K562 (cell line): Measurements from ENCODE around the gene TEX264. TPM values are rescaled to one million over a fixed set of nuclear protein-coding genes. Genes with fewer than 3 reads are reported as not detected.

Experiments used
- ATAC-seq: fragments of 200-7000 bp; cut with Tn5 transposase; 3 replicates; pipeline ENCODE4 v1.9.1; 2020; ENCODE audit warnings: moderate library complexity
- BruUV-seq: library from RNA; stranded (reverse); fragments of 400-500 nt; replicated peaks from 2 replicates; lab custom pipeline; 2021; lab: Mats Ljungman, UMichigan
- CTCF ChIA-PET: fragments of 300-600 bp; formaldehyde crosslinking; extraction: SDS; loops from one replicate; lab custom pipeline; 2021; ENCODE audit warnings: low intra/inter-chr PET ratio; lab: Yijun Ruan, JAX
- POLR2A ChIA-PET: fragments of 300-600, 350-650 bp; sonication (Branson Sonifier 250); formaldehyde crosslinking; extraction: SDS; loops from one replicate; lab custom pipeline; 2021; ENCODE audit warnings: antibody characterized with exemption, inconsistent platforms; lab: Yijun Ruan, JAX
- DNase-seq, 4 experiments: peaks; one replicate each; pipeline versions ENCODE4 v3.0.0 to v3.0.0-alpha.2; 2011 to 2018; ENCODE audit warnings: low spot score in 3 of 4, mixed read lengths in 3 of 4; ENCODE audit errors: extremely low read depth in 1 of 4
- FAIRE-seq: peaks from 2 replicates; lab custom pipeline; 2011; peaks lifted over from hg19 to GRCh38; lab: Jason Lieb, UNC
- H2AFZ ChIP-seq: 2 replicates; pipeline ENCODE4 v1.6.0; 2011; ENCODE audit warnings: low read depth, low read length, control low read depth, inconsistent platforms
- H3K27ac ChIP-seq: fragments of 200-600 bp; 3 replicates; pipeline ENCODE4 v1.8.0; 2011; ENCODE audit warnings: low read depth, mild to moderate bottlenecking, control low read depth, inconsistent platforms, low read length, moderate library complexity, mixed read lengths; ENCODE audit errors: extremely low read depth
- H3K27me3 ChIP-seq, 2 experiments: fragments of 300-600 bp in 1 of 2; 2 replicates in 1 of 2; 3 replicates in 1 of 2; pipeline versions ENCODE4 v1.6.0 to v1.8.0; 2011; ENCODE audit warnings: inconsistent platforms in 2 of 2, low read length in 2 of 2, mild to moderate bottlenecking in 1 of 2, mixed read lengths in 1 of 2, moderate library complexity in 1 of 2; ENCODE audit not compliant: control insufficient read depth in 2 of 2, insufficient read depth in 2 of 2
- H3K36me3 ChIP-seq: fragments of 300-600 bp; 3 replicates; pipeline ENCODE4 v1.8.0; 2011; ENCODE audit warnings: mild to moderate bottlenecking, low read length, inconsistent platforms; ENCODE audit not compliant: control insufficient read depth, insufficient read depth
- H3K4me1 ChIP-seq, 2 experiments: fragments of 200-600 bp in 1 of 2; replicated peaks in 1 of 2; 2 replicates in 1 of 2; 3 replicates in 1 of 2; pipeline versions ENCODE4 v1.5.1 to v1.8.0; 2011; ENCODE audit warnings: inconsistent platforms in 2 of 2, low read length in 2 of 2, mild to moderate bottlenecking in 1 of 2, mixed read lengths in 1 of 2, moderate library complexity in 1 of 2; ENCODE audit not compliant: control insufficient read depth in 2 of 2, insufficient read depth in 2 of 2
- H3K4me2 ChIP-seq: 2 replicates; pipeline ENCODE4 v1.6.1; 2011; ENCODE audit warnings: low read length, control low read depth, inconsistent platforms, mixed read lengths; ENCODE audit not compliant: insufficient read depth
- H3K4me3 ChIP-seq: fragments of 200-600 bp; sonication (generic), shearing (Covaris generic); 2 replicates; pipeline ENCODE4 v1.5.1; 2016; ENCODE audit warnings: control low read depth, inconsistent platforms
- H3K79me2 ChIP-seq: fragments of 200-600 bp; 3 replicates; pipeline ENCODE4 v1.8.0; 2011; ENCODE audit warnings: low read length, inconsistent platforms; ENCODE audit not compliant: control insufficient read depth, insufficient read depth
- H3K9ac ChIP-seq, 2 experiments: 2 replicates each; pipeline versions ENCODE4 v1.6.0 to v1.6.1; 2011; ENCODE audit warnings: low read depth in 2 of 2, low read length in 2 of 2, control low read depth in 1 of 2, inconsistent platforms in 1 of 2, mild to moderate bottlenecking in 1 of 2, mixed read lengths in 1 of 2; ENCODE audit not compliant: insufficient read depth in 1 of 2
- H3K9me1 ChIP-seq: one replicate; pipeline ENCODE4 v1.6.0; 2011; ENCODE audit warnings: inconsistent platforms, mild to moderate bottlenecking, low read length, moderate library complexity; ENCODE audit not compliant: control insufficient read depth, insufficient read depth
- H3K9me3 ChIP-seq: replicated peaks from 2 replicates; pipeline ENCODE4 v1.5.1; 2011; ENCODE audit warnings: low read depth, low read length, inconsistent platforms; ENCODE audit not compliant: control insufficient read depth, insufficient read depth
- H4K20me1 ChIP-seq: replicated peaks from 2 replicates; pipeline ENCODE4 v1.6.1; 2011; ENCODE audit warnings: low read length, inconsistent platforms, mixed read lengths; ENCODE audit not compliant: control insufficient read depth, insufficient read depth
- BCLAF1 ChIP-seq, 2 experiments: fragments of 450-650 bp in 1 of 2; IDR thresholded peaks; 2 replicates each; pipeline ENCODE4 v1.6.1; 2011 to 2017; ENCODE audit warnings: low read depth in 2 of 2, antibody characterized with exemption in 1 of 2, borderline replicate concordance in 1 of 2, low read length in 1 of 2, mild to moderate bottlenecking in 1 of 2, mixed read lengths in 1 of 2; ENCODE audit not compliant: control insufficient read depth in 1 of 2
- MNT ChIP-seq, 2 experiments: fragments of 450-650 bp; conservative IDR thresholded peaks; 2 replicates each; pipeline ENCODE4 v1.6.1; 2017; ENCODE audit warnings: mild to moderate bottlenecking in 2 of 2, moderate library complexity in 2 of 2
- RBFOX2 ChIP-seq: fragments of 200-400 bp; formaldehyde crosslinking; IDR thresholded peaks from 2 replicates; pipeline ENCODE4 v1.6.1; 2017; ENCODE audit warnings: low read depth, mild to moderate bottlenecking, low read length, moderate library complexity
- U2AF1 ChIP-seq: fragments of 200-400 bp; formaldehyde crosslinking; optimal IDR thresholded peaks from 2 replicates; pipeline ENCODE3; 2017; ENCODE audit warnings: mild to moderate bottlenecking, low read depth, low read length, moderate library complexity
- WGBS: fragments of 100-300 bp; shearing (Covaris generic); methylation state at CpG from one replicate; pipeline ENCODE4 v1.1.6; 2016; ENCODE audit warnings: low coverage, mixed read lengths; ENCODE audit not compliant: insufficient coverage; ENCODE audit errors: missing lambda C conversion rate; 5-methylcytosine and 5-hydroxymethylcytosine counted together
- in situ Hi-C: fragments of 300-500 bp; cut with MboI; formaldehyde crosslinking; loops from 4 replicates; pipeline ENCODE4 v1.15.0; 2018; ENCODE audit warnings: inconsistent platforms, mixed read lengths
- intact Hi-C: fragments of 100-400 bp; cut with micrococcal nuclease; formaldehyde crosslinking; loops from 2 replicates; pipeline ENCODE4 v1.14.2; 2022
- polyA plus RNA-seq, 8 experiments: library from polyadenylated mRNA; depleted of rRNA in 4 of 8; stranded (reverse) in 5 of 8; unstranded in 3 of 8; fragments of >200 nt; fragmentation: Nextera tagmentation in 2 of 8; fragmentation: Illumina TruSeq in 1 of 8; extraction: Ambion mirVana in 2 of 8; extraction: Trizol in 1 of 8; gene quantifications; 2 replicates each; pipeline versions ENCODE4 v1.2.1 to v1.2.3, GENCODE V29; 2011 to 2014; ENCODE audit warnings: inconsistent platforms in 1 of 8, missing spikeins in 1 of 8
- total RNA-seq, 7 experiments: library from RNA; depleted of rRNA in 6 of 7; stranded (reverse); fragments of >200 nt in 6 of 7; fragmentation: Illumina TruSeq in 2 of 7; extraction: Trizol in 2 of 7; gene quantifications; 2 replicates each; pipeline versions ENCODE4 v1.2.1 to v1.2.3, GENCODE V29; 2011 to 2021; ENCODE audit warnings: low replicate concordance in 1 of 7

TEX264 gene
- total and polyA plus RNA-seq, 9 of the 15 experiments (the other 6 are each of a cell fraction or from before 2014, with no cell fraction given), result 4.1 to 47.0 (median 31.0) TPM

- TF ChIP-seq BCLAF1 (IDR thresholded peaks at IDR 0.05; ENCODE audit: borderline replicate concordance in 1 of 2, control insufficient read depth in 1 of 2, low read depth in 2 of 2, low read length in 1 of 2), result no peak
- no peak for TF ChIP-seq RBFOX2
- no peak for TF ChIP-seq MNT (conservative IDR thresholded peaks at IDR 0.05)
Measured at GRCh38 chr3:51622413-51622812, 48.6 kb upstream of the TEX264 start (continued).

GRCh38 chr3:51622868-51623267 is 48.2 kb upstream of the TEX264 start:
- Histone ChIP-seq H3K27me3 (no peaks in the 10 kb centered on the region), H3K27ac (no peak overlapping the region), H2AFZ (no peak overlapping the region), H3K4me1 (no peaks in the 10 kb centered on the region), H3K36me3 (peaks cover 7% of the 10 kb centered on the region; the same call in 2 of the 3 replicates), H3K9me3 (no peaks in the 10 kb centered on the region), H3K9me1 (no peaks in the 10 kb centered on the region), H3K4me2 (no peak overlapping the region), H3K9ac (no peak overlapping the region), H3K79me2 (no peaks in the 10 kb centered on the region), H3K4me3 (no peak overlapping the region), H4K20me1 (no peaks in the 10 kb centered on the region)
- intact Hi-C loops (no loop called here), in situ Hi-C loops (no loop called here)
- BruUV-seq, result no TSS peak
- ATAC-seq, result no peak
- no peak for DNase-seq
- no peak for FAIRE-seq
- WGBS, result 21% methylated on average over 2 of the region's 4 CpGs
- TF ChIP-seq U2AF1, result no peak
- POLR2A ChIA-PET, result interaction anchor here (0.6 kb wide), 1 partner anchor 48 kb away, joined by 3 read pairs; no protein-coding TSS in a partner anchor
- CTCF ChIA-PET, result no interaction called here
